Embryonic facial prominence (tissue), 1 donor: ENCODE measurements around the gene ZNF268.
"Not testable (repeated sequence)": the region's sequence is repeated elsewhere in the genome, so short reads cannot be mapped to it uniquely, and the experiment has no call there.

Experiments used
- DNase-seq: peaks from one replicate; pipeline ENCODE4 v3.0.0-alpha.2; 2016; ENCODE audit errors: extremely low spot score

The ZNF268 gene

GRCh38 chr12:133227281-133227852 lies 46.1 kb downstream of the ZNF268 start:
- DNase-seq: no peak

DNA sequence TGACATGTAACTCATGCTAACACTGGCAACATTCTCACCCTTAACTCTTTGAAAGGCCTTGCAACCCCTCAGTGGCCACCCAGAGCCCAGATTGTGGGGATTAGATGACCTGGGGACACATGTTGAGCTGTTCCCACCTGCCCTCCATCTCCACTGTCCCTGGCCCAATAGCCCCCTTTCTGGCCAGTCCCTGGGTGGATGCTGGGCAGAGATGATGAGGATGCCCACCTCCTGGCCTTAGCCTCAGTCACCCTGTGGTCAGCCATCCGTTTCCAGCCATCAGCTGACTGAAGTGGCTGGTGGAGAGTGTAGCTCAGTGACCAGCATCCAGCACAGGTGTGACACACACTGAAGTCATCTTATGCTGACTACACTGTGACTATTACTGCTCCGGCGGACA lies 49.7 kb downstream of the ZNF268 start:
- no peak for DNase-seq

- DNase-seq: no peak
Observed at GRCh38 chr12:133233006-133233405, 51.7 kb downstream of the ZNF268 start.

DNA sequence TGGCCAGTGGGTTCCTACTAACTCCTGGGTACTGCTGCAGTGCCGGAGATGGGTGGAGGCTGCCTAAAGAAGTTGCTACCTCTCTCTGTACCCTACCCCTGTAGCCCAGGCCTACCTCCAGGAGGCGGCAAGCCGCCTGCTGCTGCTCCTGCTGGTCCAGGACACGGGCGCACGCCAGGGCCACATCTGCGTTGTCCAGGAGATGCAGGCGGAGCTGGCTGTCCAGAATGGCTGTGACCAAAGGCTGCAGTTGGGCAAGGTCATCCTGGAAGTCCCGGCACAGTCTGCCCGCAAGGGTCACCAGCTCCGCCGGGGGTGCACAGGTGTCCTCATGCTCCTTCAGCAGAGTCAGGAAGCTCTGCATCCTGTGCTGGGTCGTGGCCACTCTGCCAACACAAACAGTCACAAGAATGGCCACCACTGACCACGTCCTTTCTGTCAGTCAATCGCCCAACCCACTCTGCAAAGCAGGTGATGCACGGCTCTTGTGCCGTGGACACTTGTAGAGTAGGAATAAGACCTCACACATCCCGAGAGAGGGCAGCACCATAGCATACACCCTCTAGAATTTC lies 52.8 kb downstream of the ZNF268 start:
- no peak for DNase-seq

DNA sequence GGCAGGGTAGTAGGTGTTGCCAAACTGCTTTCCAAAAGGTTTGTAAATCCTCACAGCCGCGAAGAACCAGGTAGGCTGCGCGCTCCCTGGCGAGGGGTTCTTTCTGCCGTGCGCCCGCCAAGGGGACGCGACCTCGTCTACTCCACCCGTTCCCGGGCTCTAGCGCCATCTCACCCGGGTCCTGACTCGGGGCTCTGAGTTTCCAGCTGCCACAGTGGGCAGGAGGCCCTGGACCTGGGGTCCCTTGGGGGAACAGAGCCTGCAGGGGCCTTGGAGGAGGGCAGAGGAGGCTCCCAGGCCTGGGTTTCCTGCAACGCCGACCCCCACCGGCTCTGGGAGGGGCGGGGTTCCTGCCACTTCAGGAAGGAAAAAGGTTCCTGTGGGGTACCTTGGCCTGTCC lies 53.7 kb downstream of the ZNF268 start:
- no peak for DNase-seq

- no peak for DNase-seq
Observed at GRCh38 chr12:133235401-133236112, 54.3 kb downstream of the ZNF268 start, which contains the start of gene ANHX. ANHX (minus strand) TSS chr12:133235877; CDS start chr12:133234356, 1,521 bp downstream.

- DNase-seq: no peak
Observed at GRCh38 chr12:133236144-133236543, 54.8 kb downstream of the ZNF268 start.

DNA sequence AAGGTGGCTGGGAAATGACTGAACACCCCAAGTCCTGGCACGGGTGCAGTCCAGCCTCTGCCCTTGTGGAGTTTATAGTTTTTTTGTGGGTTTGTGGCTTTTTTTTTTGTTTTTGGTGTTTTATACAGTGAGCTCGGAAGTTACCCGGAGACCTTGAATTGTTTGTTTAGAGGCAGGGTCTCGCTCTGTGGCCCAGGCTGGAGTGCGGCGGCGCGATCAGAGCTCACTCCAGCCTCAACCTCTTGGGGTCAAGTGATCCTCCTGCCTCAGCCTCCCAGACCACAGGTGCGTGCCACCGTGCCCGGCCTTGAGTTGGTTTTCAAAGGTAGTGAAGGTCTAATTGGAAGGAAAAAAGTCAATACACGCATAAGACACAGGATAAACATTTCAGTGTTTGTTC lies 55.3 kb downstream of the ZNF268 start:
- no peak for DNase-seq

DNA sequence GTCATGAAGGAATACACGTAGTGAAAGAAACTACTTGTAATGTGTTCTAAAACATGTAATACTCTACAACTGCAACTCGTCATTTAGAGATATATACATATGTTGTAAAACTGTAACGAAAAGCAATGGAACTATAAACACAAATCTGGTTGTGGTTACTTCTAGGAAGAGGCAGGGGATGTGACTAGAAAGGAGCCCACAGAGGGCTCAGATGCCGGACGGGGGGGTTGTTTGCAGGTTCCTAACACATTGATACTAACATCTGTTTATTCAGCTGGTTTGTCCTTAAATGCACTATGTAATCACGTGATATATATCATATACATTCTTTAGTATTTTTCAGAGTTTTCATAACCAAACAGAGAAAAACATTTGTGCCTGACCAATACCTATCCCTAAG lies 70.4 kb downstream of the ZNF268 start:
- DNase-seq: no peak

- DNase-seq: not testable (repeated sequence)
Observed at GRCh38 chr12:133255833-133256232, 74.5 kb downstream of the ZNF268 start.

DNA sequence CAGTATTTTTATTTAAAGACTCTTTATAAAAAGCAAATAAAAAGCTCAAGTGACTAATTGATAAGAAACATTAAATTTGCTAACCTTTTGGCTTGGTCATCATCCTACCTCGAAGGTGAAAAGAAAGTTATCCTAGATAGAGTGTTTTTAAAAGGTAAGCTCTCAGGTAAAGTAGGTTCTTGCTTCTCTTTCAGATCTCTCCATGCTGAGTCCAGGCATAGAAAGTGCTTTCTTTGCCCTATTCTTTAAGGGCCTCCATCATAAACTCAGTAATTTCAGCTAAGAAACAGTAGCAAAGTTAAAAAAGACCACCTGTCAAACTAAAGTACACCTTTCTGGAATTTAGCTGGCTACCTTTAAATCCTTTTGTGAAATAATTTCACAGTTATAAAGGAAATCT lies 75.0 kb downstream of the ZNF268 start:
- DNase-seq: no peak

DNA sequence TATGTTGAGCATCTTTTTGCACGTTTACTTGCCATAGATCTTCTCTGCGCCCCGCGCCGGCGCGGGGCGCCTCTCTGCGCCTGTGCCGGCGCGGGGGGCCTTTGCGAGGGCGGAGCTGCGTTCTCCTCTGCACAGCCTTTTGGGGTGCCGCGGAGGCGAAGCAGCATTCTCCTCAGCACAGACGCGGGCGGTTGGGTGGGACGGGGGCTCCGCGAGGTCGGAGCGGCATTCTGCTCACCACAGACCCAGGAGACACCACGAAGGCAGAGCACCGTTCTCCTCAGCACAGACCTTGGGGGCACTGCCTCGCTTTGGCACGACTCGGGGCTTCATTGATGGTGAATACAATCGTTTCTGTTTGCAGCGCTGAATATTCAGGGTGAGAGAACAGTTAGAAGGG lies 82.9 kb downstream of the ZNF268 start:
- DNase-seq: no peak
